ENCODE measurements around the gene IGFBP2. TPM values are rescaled to one million over a fixed set of nuclear protein-coding genes. Genes with fewer than 3 reads are reported as not detected.
A peak's percentile ranks its signal among the peaks of the same experiment; 100 is the strongest.

The IGFBP2 gene
- total RNA-seq, 1 experiment from 2014 or later = 363 TPM

GRCh38 chr2:216620786-216621185 is 12.4 kb upstream of the IGFBP2 start:
- Histone ChIP-seq H3K4me1 (ENCODE audit: insufficient read depth, low read length) (peaks cover 10% of the 10 kb centered on the region), H3K79me2 (ENCODE audit: insufficient read depth, low read length) (no peaks in the 10 kb centered on the region), H3K79me1 (ENCODE audit: insufficient read depth, low read depth, low read length, poor library complexity, severe bottlenecking) (no peaks in the 10 kb centered on the region), H2BK12ac (ENCODE audit: insufficient read length, low read depth, low read length) (no peak overlapping the region), H3K4me2 (ENCODE audit: insufficient read depth, insufficient read length, low read length) (no peak overlapping the region), H4K8ac (replicated peaks; ENCODE audit: insufficient read length, low read depth, low read length) (no peak overlapping the region), H3K18ac (ENCODE audit: insufficient read length, low read depth, low read length) (no peak overlapping the region), H3K4ac (ENCODE audit: low read depth, low read length) (no peak overlapping the region), H3K9me3 (ENCODE audit: control insufficient read depth, low read depth, low read length) (no peaks in the 10 kb centered on the region), H3K23me2 (ENCODE audit: insufficient read length, low read depth, low read length, poor library complexity, severe bottlenecking) (no peaks in the 10 kb centered on the region), H3K27me3 (ENCODE audit: insufficient read depth, low read length) (no peaks in the 10 kb centered on the region), H3K23ac (ENCODE audit: insufficient read length, low read depth, low read length) (no peak overlapping the region), H2BK120ac (ENCODE audit: low read depth, low read length, poor library complexity, severe bottlenecking) (no peak overlapping the region), H3K56ac (ENCODE audit: insufficient read length, low read depth, low read length) (no peak overlapping the region), H3K9ac (ENCODE audit: extremely low read depth, insufficient read length, low read length) (no peak overlapping the region), H3K27ac (ENCODE audit: insufficient read length, low read depth, low read length) (no peak overlapping the region), H2AFZ (ENCODE audit: low read length) (no peak overlapping the region), H4K20me1 (ENCODE audit: control insufficient read depth, insufficient read depth, insufficient read length) (no peaks in the 10 kb centered on the region), H4K91ac (ENCODE audit: insufficient read length, low read depth, low read length) (no peak overlapping the region), H2BK15ac (ENCODE audit: low read depth, low read length) (no peak overlapping the region), H3T11ph (ENCODE audit: low read length) (no peak overlapping the region), H3K14ac (ENCODE audit: insufficient read depth, low read length) (no peak overlapping the region), H2BK5ac (ENCODE audit: insufficient read length, low read length) (no peak overlapping the region), H4K5ac (ENCODE audit: insufficient read length, low read depth, low read length) (no peak overlapping the region), H2BK20ac (ENCODE audit: low read depth, low read length, poor library complexity, severe bottlenecking) (no peak overlapping the region), H2AK5ac (ENCODE audit: insufficient read length, low read length) (no peak overlapping the region)
- Mint-ChIP-seq H3K9me3 (no peaks in the 10 kb centered on the region), H3K4me3 (peak overlapping the region in 1 of 2 experiments; percentile 38; a peak in 1 of 5 replicates), H3K27me3 (ENCODE audit: low read depth) (no peaks in the 10 kb centered on the region; the same call in 1 of the 2 replicates), H3K27ac (no peak overlapping the region), H3K4me1 (peaks cover 26 to 36% of the 10 kb centered on the region in 2 experiments), H3K36me3 (ENCODE audit: insufficient read depth in 1 of 3, low read depth in 3 of 3) (no peaks in the 10 kb centered on the region)
- DNase-seq = no peak
- TF ChIP-seq CTCF (conservative IDR thresholded peaks at IDR 0.05) = no peak
- no CpG with 5 or more reads among the region's 12 CpGs for WGBS (ENCODE audit: extremely low coverage, insufficient read length, low lambda C conversion rate)
